HepG2 (cell line): Measurements from ENCODE around the gene CSKMT. TPM values are rescaled to one million over a fixed set of nuclear protein-coding genes. Genes with fewer than 3 reads are reported as not detected.

ENCODE experiments used
- E2F5 ChIP-seq: sonication (generic); formaldehyde crosslinking; conservative IDR thresholded peaks from 2 replicates; pipeline ENCODE4 v1.4.0; 2020; ENCODE audit warnings: missing genetic modification reagents
- MAX ChIP-seq: IDR thresholded peaks from 2 replicates; pipeline ENCODE4 v1.6.1; 2012; ENCODE audit warnings: inconsistent platforms
- MED1 ChIP-seq: sonication (generic); formaldehyde crosslinking; IDR thresholded peaks from 2 replicates; pipeline ENCODE4 v1.4.0; 2020; ENCODE audit warnings: missing genetic modification reagents
- POGK ChIP-seq: sonication (generic); formaldehyde crosslinking; conservative IDR thresholded peaks from 2 replicates; pipeline ENCODE4 v1.8.0; 2022; ENCODE audit warnings: mild to moderate bottlenecking, moderate library complexity, missing genetic modification reagents
- POLR2AphosphoS5 ChIP-seq: IDR thresholded peaks from 2 replicates; pipeline ENCODE4 v1.6.1; 2012; ENCODE audit warnings: low read depth, low read length
- REPIN1 ChIP-seq: sonication (generic); formaldehyde crosslinking; IDR thresholded peaks from 2 replicates; pipeline ENCODE4 v1.8.0; 2022; ENCODE audit warnings: missing genetic modification reagents, low read depth, mild to moderate bottlenecking, borderline replicate concordance
- SOX13 ChIP-seq, 3 experiments: fragments of 450-650 bp in 1 of 3; sonication (generic) in 1 of 3; formaldehyde crosslinking in 1 of 3; IDR thresholded peaks in 2 of 3; conservative IDR thresholded peaks in 1 of 3; 2 replicates each; pipeline versions ENCODE4 v1.5.0 to v1.6.1; 2016 to 2020; ENCODE audit warnings: antibody characterized with exemption in 1 of 3, mild to moderate bottlenecking in 1 of 3, missing compliant biosample characterization in 1 of 3, missing genetic modification reagents in 1 of 3, moderate library complexity in 1 of 3
- THYN1 ChIP-seq: sonication (generic); formaldehyde crosslinking; IDR thresholded peaks from 2 replicates; pipeline ENCODE4 v1.8.1; 2023; ENCODE audit warnings: low read depth, mild to moderate bottlenecking, moderate library complexity, missing genetic modification reagents, borderline replicate concordance
- ZBTB40 ChIP-seq, 2 experiments: fragments of 450-650 bp in 1 of 2; sonication (generic) in 1 of 2; formaldehyde crosslinking in 1 of 2; IDR thresholded peaks; 2 replicates each; pipeline versions ENCODE4 v1.6.1 to v1.8.0; 2016 to 2022; ENCODE audit warnings: antibody characterized with exemption in 1 of 2, mild to moderate bottlenecking in 1 of 2, missing genetic modification reagents in 1 of 2
- ZNF331 ChIP-seq: sonication (generic); formaldehyde crosslinking; IDR thresholded peaks from 2 replicates; pipeline ENCODE4 v1.4.0; 2020; ENCODE audit warnings: missing genetic modification reagents
- ZNF773 ChIP-seq: sonication (generic); formaldehyde crosslinking; IDR thresholded peaks from 2 replicates; pipeline ENCODE4 v1.4.0; 2020; ENCODE audit warnings: missing genetic modification reagents, borderline replicate concordance
- ZSCAN25 ChIP-seq: sonication (generic); formaldehyde crosslinking; IDR thresholded peaks from 2 replicates; pipeline ENCODE4 v1.8.0; 2022; ENCODE audit warnings: mild to moderate bottlenecking, missing genetic modification reagents
- ZSCAN9 ChIP-seq: IDR thresholded peaks from 2 replicates; pipeline ENCODE4 v1.6.1; 2016; ENCODE audit warnings: borderline replicate concordance
- polyA plus RNA-seq, 8 experiments: library from polyadenylated mRNA; depleted of rRNA in 3 of 8; stranded (reverse) in 7 of 8; unstranded in 1 of 8; fragments of >200 nt; fragmentation: Illumina TruSeq in 4 of 8; extraction: Trizol in 4 of 8; gene quantifications; 2 replicates each; pipeline versions ENCODE4 v1.2.1 to v1.2.3, GENCODE V29; 2011 to 2016; ENCODE audit warnings: low read depth in 4 of 8, missing spikeins in 1 of 8, mixed read lengths in 1 of 8; ENCODE audit not compliant: insufficient read depth in 1 of 8
- total RNA-seq, 5 experiments: library from RNA; depleted of rRNA; stranded (reverse); fragments of >200 nt; fragmentation: Illumina TruSeq; extraction: Trizol; gene quantifications; 2 replicates each; pipeline ENCODE4 v1.2.3, GENCODE V29; 2016; ENCODE audit warnings: low read depth in 1 of 5

CSKMT gene
- total and polyA plus RNA-seq, 2 of the 13 experiments (the other 11 are each of a cell fraction or from before 2014, with no cell fraction given) = 7.6 to 31.8 TPM

GRCh38 chr11:62671608-62672389, 6.7 kb downstream of the CSKMT start, which contains the start of the genes LBHD1 and UQCC3 (continued):
- TF ChIP-seq ZBTB40 (IDR thresholded peaks at IDR 0.05) (no peak), ZBTB40 (CRISPR knock-in tag; IDR thresholded peaks at IDR 0.05) (peak; percentile 72; the same call in 1 of the 2 replicates), POGK (peak; percentile 88), REPIN1 (CRISPR knock-in tag) (no peak), MAX (peak; percentile 65), ZNF331 (CRISPR knock-in tag) (0 out of 2 replicates have a peak, but pooled peaks have one; percentile 30), ZSCAN9 (CRISPR knock-in tag) (peak; percentile 18; the same call in 1 of the 2 replicates), POLR2AphosphoS5 (peak; percentile 91), SOX13 (IDR thresholded peaks at IDR 0.05) (no peak), SOX13 (CRISPR knock-in tag; conservative IDR thresholded peaks at IDR 0.05 in 1 of 2, IDR thresholded peaks at IDR 0.05 in 1 of 2) (peak in 1 of 2 experiments; percentile 7; a peak in 1 of 4 replicates), ZNF773 (no peak; the same call in 1 of the 2 replicates), MED1 (CRISPR knock-in tag) (peak; percentile 67), E2F5 (CRISPR knock-in tag) (no peak), THYN1 (CRISPR knock-in tag) (0 out of 2 replicates have a peak, but pooled peaks have one; percentile 75), ZSCAN25 (CRISPR knock-in tag) (peak; percentile 7; the same call in 1 of the 2 replicates)
